Right lobe of liver (tissue), 4 donors: ENCODE measurements around the gene CDCA4.

Experiments used
- CTCF ChIP-seq, 4 donors: fragments of 200-600 bp in 3 of 4; fragments of 450-650 bp in 1 of 4; IDR thresholded peaks; one replicate each; pipeline versions ENCODE4 v1.5.1 to v1.8.0; 2016 to 2022; ENCODE audit warnings: antibody characterized with exemption in 4 of 4, mild to moderate bottlenecking in 2 of 4
- POLR2A ChIP-seq: fragments of 450-650 bp; IDR thresholded peaks from one replicate; pipeline ENCODE4 v1.6.1; 2017; ENCODE audit warnings: antibody characterized with exemption, mild to moderate bottlenecking
- donor health status: DM: no; HTN: no; CAD: no.
- donor health status: DM: no; HTN: no; CAD: no.
- donor health status: DM: no; HTN: yes; CAD: no.

DNA sequence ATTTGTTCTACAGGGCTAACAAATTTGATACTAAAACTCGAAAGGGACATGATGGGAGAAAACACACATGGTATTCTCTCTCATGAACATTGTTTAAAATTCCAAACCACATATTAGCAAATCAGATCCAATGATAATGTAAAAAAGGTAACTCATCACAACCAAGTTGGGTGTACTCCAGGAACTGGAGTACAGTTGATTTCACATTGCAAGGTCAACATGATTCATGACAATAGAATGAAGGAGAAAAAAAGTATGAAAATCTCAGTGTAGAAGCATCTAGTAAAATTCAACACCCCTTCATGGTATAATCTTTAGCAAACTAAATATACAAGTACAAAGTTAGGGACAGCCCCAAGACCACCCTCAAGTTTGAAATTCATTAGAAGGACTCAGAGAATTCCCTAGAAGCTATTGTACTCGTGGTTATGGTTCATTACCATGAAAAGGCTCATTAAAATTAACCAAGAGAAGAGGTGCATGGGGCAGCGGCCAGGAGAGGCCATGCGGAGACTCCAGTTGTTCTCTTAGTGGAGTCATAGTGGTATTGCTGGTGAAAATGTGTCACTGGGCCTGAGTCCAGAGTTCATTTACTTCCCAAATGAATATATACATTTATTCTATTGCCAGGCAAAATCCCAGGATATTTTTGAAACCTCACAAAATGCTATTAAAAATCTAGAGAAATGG lies 3.1 kb upstream of the CDCA4 start:
- TF ChIP-seq CTCF (IDR thresholded peaks at IDR 0.05) = no peak
- TF ChIP-seq POLR2A = no peak
